Measurements from ENCODE around the gene RMDN3. TPM values are rescaled to one million over a fixed set of nuclear protein-coding genes. Genes with fewer than 3 reads are reported as not detected.

RMDN3 gene
- total RNA-seq, 1 donor from 2014 or later, result 77.1 TPM

DNA sequence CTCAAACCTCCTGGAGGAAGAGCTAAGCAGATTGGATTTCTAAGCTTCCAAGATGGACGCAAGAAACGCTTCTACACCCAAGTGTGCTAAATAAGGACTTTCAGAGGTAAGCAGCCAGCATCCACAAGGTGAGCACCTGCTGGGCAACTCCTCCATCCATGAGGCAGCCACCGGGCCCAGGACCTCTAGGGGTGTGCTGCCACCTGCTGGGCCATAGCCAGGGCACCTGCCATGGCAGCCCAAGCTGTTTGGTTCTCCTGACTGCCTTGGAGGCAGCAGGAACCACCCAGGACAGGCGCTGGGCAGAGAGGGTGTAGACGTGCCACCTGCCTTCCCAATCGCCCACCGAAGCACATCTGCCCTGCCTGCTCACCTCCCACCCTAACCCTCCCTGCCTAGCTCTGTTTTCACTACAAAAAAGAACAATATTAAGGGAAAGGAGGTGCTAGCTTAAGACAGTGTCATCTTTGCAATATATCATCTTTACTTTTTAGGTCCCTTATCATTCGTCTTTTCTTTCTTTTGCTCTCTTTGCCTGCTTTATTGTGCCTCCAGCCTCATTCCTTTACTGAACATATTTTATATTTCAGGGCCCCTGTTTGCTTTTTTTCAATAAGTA, 27.7 kb upstream of the RMDN3 start:
- intact Hi-C loops (cut with DNase I), result no loop called here
- H3K4me1 ChIP-seq, result peaks cover 12% of the 10 kb centered on the region
- ATAC-seq (peak; percentile 94), DNase-seq (peak; percentile 91)
- no peaks in the 10 kb centered on the region for H3K27me3 ChIP-seq
- H3K36me3 ChIP-seq, result peaks cover 20% of the 10 kb centered on the region
- no peak overlapping the region for H3K27ac ChIP-seq
- H3K4me3 ChIP-seq, result no peak overlapping the region
- TF ChIP-seq, protein P1, sequence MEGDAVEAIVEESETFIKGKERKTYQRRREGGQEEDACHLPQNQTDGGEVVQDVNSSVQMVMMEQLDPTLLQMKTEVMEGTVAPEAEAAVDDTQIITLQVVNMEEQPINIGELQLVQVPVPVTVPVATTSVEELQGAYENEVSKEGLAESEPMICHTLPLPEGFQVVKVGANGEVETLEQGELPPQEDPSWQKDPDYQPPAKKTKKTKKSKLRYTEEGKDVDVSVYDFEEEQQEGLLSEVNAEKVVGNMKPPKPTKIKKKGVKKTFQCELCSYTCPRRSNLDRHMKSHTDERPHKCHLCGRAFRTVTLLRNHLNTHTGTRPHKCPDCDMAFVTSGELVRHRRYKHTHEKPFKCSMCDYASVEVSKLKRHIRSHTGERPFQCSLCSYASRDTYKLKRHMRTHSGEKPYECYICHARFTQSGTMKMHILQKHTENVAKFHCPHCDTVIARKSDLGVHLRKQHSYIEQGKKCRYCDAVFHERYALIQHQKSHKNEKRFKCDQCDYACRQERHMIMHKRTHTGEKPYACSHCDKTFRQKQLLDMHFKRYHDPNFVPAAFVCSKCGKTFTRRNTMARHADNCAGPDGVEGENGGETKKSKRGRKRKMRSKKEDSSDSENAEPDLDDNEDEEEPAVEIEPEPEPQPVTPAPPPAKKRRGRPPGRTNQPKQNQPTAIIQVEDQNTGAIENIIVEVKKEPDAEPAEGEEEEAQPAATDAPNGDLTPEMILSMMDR (IDR thresholded peaks at IDR 0.05), result peak; percentile 76
- no peaks in the 10 kb centered on the region for H3K9me3 ChIP-seq

DNA sequence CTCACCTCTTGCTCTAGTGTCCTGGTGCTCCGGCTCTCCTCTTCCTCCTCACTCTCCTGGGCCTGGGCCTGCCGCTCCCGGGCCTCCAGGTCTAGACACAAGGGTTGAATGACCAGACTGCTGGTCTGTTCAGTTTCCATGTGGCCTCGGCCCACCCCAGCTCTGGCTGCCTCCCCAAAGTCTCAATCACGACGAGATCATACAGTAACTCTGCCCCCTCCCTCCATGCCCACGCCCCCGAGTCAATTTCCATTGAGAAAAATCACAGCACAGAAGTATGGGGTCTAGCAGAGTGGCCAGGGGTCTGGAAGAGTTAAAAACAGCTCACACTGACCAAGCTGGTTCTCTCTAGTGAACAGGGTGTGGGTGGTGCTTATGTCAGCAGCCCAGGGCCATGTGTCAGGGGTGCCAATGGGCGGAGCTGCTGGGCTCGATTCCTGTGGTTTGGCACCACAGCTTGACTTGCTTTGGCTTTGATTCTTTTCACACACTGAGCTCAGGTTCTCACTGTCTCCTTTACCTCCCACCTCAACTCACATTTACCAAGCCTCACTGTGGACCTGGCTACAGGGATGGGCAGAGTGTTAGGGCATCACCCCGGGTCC, 21.6 kb upstream of the RMDN3 start:
- Histone ChIP-seq H3K36me3 (peaks cover 74% of the 10 kb centered on the region), H3K27ac (no peak overlapping the region), H3K9me3 (no peaks in the 10 kb centered on the region), H3K4me1 (peaks cover 10% of the 10 kb centered on the region), H3K4me3 (no peak overlapping the region), H3K27me3 (no peaks in the 10 kb centered on the region)
- TF ChIP-seq, protein P1 (IDR thresholded peaks at IDR 0.05), result no peak
- DNase-seq, result peak; percentile 86
- intact Hi-C loops (cut with DNase I), result no loop called here
- peak; percentile 92 for ATAC-seq

DNA sequence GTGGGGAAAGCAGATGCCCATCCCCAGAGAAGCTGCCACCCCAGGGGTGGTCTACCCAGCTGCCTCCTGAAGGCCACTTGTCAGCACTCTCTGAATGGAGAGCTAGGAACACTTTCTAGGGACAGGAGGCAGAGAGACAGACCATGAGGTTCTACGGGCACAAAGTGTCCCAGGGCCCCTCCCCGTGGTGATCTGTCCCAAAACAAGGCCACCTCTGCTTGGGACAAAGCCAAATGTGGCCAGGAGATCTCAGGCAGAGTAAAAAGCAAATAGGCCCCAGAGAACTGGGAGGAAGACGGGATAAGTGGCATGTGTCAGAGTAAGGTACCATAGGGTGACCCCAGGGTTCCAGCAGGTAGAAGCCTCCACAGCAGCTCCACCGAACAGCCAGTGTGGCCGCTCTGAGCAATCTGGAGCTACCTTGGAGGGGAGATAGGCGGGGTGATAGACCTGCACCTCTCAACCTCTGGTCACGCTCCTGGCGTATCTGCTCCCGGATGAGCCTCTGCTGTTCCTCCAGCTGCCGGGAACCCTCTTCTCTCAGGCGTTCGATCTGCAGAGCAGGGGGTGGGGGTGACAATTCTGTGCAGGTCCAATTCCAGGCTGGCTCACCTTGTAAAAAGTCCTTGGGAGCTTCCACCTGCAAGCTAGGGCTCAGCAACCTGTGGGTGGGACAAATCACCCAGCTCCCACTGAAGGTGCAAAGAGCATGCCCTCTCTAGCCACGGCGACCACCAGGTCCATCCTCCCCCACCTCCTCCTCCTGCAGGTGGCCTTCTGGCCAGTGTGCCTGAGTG, 20.9 kb upstream of the RMDN3 start:
- intact Hi-C loops (cut with DNase I), result no loop called here
- H3K36me3 ChIP-seq, result peaks cover 74% of the 10 kb centered on the region
- H3K4me3 ChIP-seq, result no peak overlapping the region
- H3K27me3 ChIP-seq, result no peaks in the 10 kb centered on the region
- H3K9me3 ChIP-seq, result no peaks in the 10 kb centered on the region
- DNase-seq, result no peak
- ATAC-seq, result no peak
- TF ChIP-seq, protein P1 (IDR thresholded peaks at IDR 0.05), result no peak
- no peak overlapping the region for H3K27ac ChIP-seq
- peaks cover 10% of the 10 kb centered on the region for H3K4me1 ChIP-seq

DNA sequence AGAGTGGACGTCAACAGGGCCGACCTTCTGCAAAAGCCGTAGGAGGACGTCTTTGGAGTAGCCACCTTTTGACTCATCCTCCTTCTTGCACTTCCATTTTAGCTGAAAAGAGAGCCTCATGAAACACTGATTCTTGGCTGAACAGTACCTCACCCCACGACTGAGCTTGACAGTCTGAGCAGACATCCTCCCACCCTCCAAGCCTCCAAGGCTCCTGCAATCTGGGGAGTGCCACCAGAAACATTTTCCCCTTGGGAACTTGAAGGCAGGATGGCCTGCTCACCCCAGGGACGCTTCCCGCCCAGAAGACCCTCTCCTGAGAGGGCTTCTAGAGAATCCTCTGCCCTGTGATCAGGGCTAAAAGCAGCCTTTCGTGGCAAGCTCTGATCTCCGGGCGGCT, 20.0 kb upstream of the RMDN3 start:
- no peak for DNase-seq
- H3K4me1 ChIP-seq, result peaks cover 11% of the 10 kb centered on the region

DNA sequence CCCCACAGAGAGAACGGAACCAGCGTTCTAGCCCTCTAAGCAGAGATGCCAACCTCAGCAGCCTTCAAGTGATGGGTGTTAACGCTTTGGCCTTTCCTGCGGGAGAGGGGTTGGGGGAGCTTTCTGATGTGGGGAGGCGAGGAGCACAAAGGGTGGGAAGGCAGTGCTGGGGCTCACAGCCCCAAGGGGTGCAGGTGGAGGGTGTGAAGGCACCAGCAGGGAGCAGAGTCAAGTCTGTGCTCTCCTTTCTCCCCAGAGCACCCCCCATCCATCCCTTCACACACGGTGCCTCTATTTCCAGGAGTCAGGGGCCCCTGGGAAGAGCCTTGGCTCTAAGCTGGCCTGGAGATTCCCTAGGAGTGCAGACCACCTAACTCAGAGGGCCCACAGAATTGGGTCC, 18.8 kb upstream of the RMDN3 start:
- no peak for ATAC-seq
- intact Hi-C loops (cut with DNase I), result no loop called here
- Histone ChIP-seq H3K9me3 (no peaks in the 10 kb centered on the region), H3K36me3 (peaks cover 65% of the 10 kb centered on the region), H3K4me3 (no peak overlapping the region), H3K4me1 (peaks cover 22% of the 10 kb centered on the region), H3K27me3 (no peaks in the 10 kb centered on the region), H3K27ac (no peak overlapping the region)
- no peak for DNase-seq
- TF ChIP-seq, protein P1 (IDR thresholded peaks at IDR 0.05), result no peak

More for the DNA sequence above, 20.0 kb upstream of the RMDN3 start:
- H3K9me3 ChIP-seq, result no peaks in the 10 kb centered on the region
- H3K27me3 ChIP-seq, result no peaks in the 10 kb centered on the region
- H3K27ac ChIP-seq, result no peak overlapping the region
- H3K4me3 ChIP-seq, result no peak overlapping the region
- no peak for ATAC-seq
- peaks cover 74% of the 10 kb centered on the region for H3K36me3 ChIP-seq
- intact Hi-C loops (cut with DNase I), result no loop called here
- TF ChIP-seq, protein P1 (IDR thresholded peaks at IDR 0.05), result no peak

All from upper lobe of right lung (tissue), 1 donor.